HG03097 (cell line): ENCODE measurements around the gene KCNMA1.

Source experiments
- ATAC-seq: cut with Tn5 transposase; IDR thresholded peaks from one replicate; pipeline ENCODE4 v1.9.1; 2021; ENCODE audit not compliant: unreplicated experiment, low FRiP score

The KCNMA1 gene

GRCh38 chr10:77320971-77321471 lies 316.6 kb downstream of the KCNMA1 start:
- ATAC-seq = no peak

DNA sequence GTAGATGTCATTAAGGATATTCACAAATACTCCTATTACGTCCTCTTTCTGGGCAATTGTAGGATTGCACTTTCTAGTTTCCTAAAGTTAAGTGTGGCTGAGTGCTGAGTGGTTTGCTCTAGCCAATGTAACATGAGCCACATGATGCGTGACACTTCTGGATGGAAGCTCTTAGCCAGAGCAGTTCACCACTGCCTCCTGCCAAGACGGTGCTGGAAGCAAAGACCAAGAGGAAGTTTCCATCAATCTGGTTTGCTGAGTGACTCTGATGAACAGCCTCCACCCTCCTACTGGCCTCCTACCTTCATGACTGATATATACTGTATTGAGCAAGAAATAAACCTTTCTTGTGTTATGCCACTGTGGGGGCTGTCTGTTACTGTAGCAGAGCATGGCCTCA lies 318.1 kb downstream of the KCNMA1 start:
- no peak for ATAC-seq

- ATAC-seq = no peak
Observed at GRCh38 chr10:77318739-77319138, 318.9 kb downstream of the KCNMA1 start.

DNA sequence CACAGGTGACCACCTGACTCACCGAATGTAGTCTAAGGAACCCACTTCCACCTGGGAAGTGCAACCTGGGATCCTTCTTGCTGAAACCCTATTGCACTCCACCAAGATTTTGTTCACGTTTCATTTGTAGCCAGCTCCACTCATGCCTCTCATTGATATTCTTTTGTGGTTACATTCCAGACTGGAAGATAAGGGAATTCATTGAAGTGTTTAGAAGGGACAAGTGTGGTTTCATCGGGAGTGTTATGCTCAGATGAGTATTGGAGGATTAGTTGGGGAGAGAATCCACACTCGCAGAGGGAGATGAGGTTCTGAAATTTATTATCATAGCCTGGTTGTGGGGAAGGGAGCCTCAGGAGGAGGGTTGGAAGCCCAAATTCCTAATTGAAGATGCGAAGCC lies 320.4 kb downstream of the KCNMA1 start:
- ATAC-seq = no peak

GRCh38 chr10:77315496-77316129 lies 322.0 kb downstream of the KCNMA1 start:
- ATAC-seq = no peak

- no peak for ATAC-seq
Observed at GRCh38 chr10:77313066-77313750, 324.4 kb downstream of the KCNMA1 start.

- ATAC-seq = no peak
Observed at GRCh38 chr10:77311186-77311585, 326.4 kb downstream of the KCNMA1 start.

DNA sequence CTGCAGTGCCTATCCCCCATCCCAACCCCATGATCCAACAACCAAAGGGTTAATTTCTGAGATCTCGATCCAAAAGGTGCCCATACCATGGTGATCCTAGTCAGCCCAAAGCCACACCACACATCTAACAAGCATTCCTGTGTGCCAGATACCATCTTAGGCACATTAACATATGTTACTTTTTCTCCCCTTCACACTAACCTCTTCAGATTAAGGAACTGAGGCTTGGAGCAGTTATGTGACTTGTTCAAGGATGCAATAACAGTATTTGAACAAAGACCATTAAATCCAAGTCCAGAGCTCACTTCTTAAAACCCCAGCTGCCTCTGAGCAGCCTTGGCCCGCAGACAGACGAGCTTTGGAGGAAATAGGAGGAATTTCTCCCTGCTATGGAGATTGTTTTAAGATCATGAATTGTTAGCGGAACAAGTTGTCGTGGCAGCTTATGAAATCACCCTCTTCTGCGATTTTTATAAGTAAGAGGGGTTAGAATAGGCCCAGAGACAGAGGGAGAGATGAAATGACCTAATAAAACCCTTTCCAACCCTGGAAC lies 327.2 kb downstream of the KCNMA1 start:
- ATAC-seq = no peak

- ATAC-seq = no peak
Observed at GRCh38 chr10:77309509-77309908, 328.1 kb downstream of the KCNMA1 start.

DNA sequence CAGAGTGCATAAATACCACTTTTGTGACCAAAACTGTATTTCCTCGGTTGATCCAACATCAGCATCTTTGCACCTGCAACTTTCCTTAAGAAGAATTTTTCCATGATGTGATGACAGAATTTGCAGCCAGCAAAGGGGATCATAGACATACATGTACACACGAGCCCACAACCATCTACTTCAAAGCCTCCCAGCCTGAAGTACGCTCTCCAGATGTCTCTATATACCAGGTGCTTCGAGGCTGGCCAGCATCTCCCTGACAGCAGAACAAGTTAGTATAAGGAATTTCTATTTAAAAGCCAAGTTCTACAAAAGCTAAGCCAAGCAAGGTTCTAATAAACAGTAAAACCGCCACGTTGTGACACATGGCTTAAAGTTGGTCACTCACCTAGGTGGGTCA lies 328.5 kb downstream of the KCNMA1 start:
- no peak for ATAC-seq

DNA sequence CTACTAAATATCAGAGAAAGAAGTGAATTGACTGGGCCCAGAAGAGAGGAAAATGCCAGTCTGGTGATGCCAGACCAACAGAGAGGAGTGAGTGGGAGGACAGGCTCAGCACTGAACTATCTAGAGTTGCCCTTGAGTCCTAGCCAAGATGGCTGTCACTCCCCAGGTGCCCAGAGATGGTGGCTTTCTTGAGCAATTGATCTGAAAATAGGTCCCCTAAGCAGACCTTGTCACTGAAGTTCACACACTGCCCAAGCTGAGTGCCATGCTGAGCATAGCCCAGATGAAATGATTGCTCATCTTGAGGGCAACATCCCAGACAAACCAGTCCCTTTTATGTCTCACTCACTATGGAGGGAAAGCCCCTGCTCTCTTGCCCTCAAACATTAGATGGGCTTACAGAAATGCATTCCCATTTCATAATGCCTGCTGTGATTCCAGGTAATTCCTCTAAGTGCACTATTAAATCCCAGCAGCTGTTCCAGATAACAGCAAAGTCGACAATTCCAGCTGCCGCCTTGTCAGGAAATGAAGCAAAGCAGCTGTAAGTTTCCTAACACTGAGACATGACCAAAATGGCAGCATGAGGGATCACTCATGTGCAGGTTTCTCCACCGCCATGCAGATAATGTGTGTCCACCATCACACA lies 329.4 kb downstream of the KCNMA1 start:
- no peak for ATAC-seq

DNA sequence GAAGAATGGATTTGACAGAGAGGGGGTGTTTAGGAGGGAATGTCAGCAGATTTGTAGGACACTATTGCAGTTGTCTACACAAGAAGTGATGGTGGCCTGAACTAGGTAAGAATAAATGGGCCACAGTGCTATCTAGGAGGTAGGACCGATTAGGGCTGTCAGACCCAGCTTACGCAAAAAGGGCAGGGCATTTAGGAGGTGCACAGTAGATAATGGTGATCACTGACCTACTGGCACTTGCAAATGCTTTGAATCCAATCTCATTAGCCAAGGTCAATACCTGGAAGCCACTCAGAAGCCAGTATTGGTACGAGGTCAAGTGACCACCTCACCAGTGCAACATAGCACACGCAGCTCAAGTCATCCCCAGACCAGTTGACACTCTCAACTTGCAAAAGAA lies 330.9 kb downstream of the KCNMA1 start:
- no peak for ATAC-seq

- ATAC-seq = no peak
Observed at GRCh38 chr10:77305650-77306632, 331.7 kb downstream of the KCNMA1 start.

DNA sequence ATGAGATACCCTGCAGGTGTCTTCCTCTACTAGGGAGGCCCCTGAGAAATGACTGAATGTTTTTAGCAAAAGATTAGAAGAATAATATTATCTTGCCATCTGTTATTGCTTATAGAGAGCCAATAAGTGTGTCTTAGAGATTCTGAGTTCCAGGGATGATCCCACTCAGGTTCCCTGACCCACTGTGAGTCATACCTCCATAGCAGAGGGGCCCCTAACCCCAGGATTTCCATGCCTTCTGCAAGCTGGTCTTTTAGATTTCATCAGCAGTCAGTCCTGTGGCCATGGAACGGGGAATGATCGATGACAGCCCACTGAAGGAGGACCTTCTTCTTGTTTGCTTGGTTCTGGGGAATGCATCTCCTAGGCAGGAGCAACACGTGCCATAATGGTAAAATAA lies 333.4 kb downstream of the KCNMA1 start:
- ATAC-seq = no peak

DNA sequence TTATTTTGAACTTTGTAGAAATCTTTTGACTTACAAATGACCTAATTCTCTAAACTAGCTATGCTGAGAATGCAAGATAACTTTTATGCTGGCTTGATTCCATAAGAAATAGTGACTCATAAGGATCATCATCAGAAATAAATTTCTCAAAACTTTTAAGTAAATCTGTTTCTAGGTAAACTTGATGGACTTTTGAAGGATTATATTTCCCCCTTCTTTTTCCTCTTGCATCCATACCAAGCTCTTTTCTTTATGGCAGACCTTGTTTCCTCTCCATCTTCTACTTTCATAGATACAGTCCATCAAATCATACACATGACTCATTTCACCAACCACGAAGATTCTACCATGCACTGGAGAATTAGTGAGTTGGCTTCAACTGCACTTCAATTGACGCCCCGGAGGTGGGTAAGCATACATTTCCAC lies 336.3 kb downstream of the KCNMA1 start:
- no peak for ATAC-seq

- no peak for ATAC-seq
Observed at GRCh38 chr10:77300682-77301302, 336.8 kb downstream of the KCNMA1 start.

- no peak for ATAC-seq
Observed at GRCh38 chr10:77299320-77299719, 338.3 kb downstream of the KCNMA1 start.

GRCh38 chr10:77297393-77297739 lies 340.2 kb downstream of the KCNMA1 start:
- no peak for ATAC-seq

GRCh38 chr10:77296534-77297392 lies 340.8 kb downstream of the KCNMA1 start:
- ATAC-seq = no peak
